ENCODE measurements around the gene SVOP. TPM values are rescaled to one million over a fixed set of nuclear protein-coding genes. Genes with fewer than 3 reads are reported as not detected.

Gene SVOP
- total and polyA plus RNA-seq, 5 donors: 0.03 to 0.45 (median 0.20) TPM

DNA sequence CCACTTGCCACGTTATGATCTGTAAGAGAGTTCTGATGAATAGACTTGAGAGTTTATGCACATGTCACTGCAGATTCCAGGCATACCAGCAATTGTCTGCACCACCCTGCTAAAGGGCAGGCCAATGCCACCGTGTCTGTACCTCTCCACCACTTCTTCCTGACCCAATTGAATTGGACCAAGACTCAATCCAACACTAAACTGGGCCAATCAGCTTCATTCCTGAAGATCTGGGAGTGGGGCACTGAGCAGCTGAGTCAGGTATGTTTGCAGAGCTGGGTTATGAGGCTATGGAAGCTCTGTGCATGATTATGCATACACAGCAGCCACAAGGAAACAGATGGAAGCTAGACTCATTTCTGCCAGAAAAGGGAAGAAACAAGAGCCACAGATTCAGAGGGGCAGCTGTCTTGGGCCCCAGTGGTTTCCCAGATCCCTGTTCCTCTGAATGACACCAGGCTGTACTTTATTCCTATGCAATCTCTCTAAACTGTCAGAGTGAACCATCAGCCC lies 113.0 kb downstream of the SVOP start:
- intact Hi-C loops (cut with DNase I): no loop called here
- DNase-seq (no peak), ATAC-seq (peak; percentile 23 to 44)
- H3K27ac ChIP-seq (ENCODE audit: low read length): no peak overlapping the region
- peaks cover 4% of the 10 kb centered on the region for H3K4me1 ChIP-seq (ENCODE audit: control insufficient read depth, insufficient read depth, low read length)
- no peaks in the 10 kb centered on the region for H3K9me3 ChIP-seq (ENCODE audit: control insufficient read depth, low read length)
- no peaks in the 10 kb centered on the region for H3K27me3 ChIP-seq (ENCODE audit: control insufficient read depth, insufficient read depth)
- no peak overlapping the region for H3K4me3 ChIP-seq (ENCODE audit: low read length)
- WGBS: 10% methylated on average over 2 of the region's 2 CpGs

GRCh38 chr12:108906971-108907370 lies 113.9 kb downstream of the SVOP start:
- Histone ChIP-seq H3K4me3 (ENCODE audit: low read length) (no peak overlapping the region), H3K27ac (ENCODE audit: low read length) (no peak overlapping the region), H3K27me3 (ENCODE audit: control insufficient read depth, insufficient read depth) (no peaks in the 10 kb centered on the region), H3K4me1 (ENCODE audit: control insufficient read depth, insufficient read depth, low read length) (peaks cover 4% of the 10 kb centered on the region), H3K9me3 (ENCODE audit: control insufficient read depth, low read length) (no peaks in the 10 kb centered on the region)
- DNase-seq (no peak), ATAC-seq (no peak)
- intact Hi-C loops (cut with DNase I): no loop called here
- 74% methylated on average over 2 of the region's 2 CpGs for WGBS

DNA sequence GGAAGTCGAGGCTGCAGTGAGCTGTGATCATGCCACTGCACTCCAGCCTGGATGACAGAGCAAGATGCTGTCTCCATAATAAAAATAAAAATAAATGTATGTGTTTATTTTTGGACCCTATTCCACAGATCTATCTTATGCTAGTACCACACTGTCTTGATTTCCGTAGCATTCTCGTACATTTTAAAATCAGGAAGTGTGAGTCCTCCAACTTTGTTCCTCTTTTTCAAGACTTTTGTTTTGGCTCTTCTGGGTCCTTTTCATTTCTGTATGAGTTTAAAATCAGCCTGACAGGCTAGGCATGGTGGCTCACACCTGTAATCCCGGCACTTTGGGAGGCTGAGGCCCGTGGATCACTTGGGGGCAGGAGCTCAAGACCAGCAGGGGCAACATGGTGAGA lies 115.1 kb downstream of the SVOP start:
- H3K27ac ChIP-seq (ENCODE audit: low read length): no peak overlapping the region
- no peaks in the 10 kb centered on the region for H3K9me3 ChIP-seq (ENCODE audit: control insufficient read depth, low read length)
- intact Hi-C loops (cut with DNase I): no loop called here
- peaks cover 4% of the 10 kb centered on the region for H3K4me1 ChIP-seq (ENCODE audit: control insufficient read depth, insufficient read depth, low read length)
- WGBS: 77% methylated on average over 5 of the region's 5 CpGs
- no peaks in the 10 kb centered on the region for H3K27me3 ChIP-seq (ENCODE audit: control insufficient read depth, insufficient read depth)
- H3K4me3 ChIP-seq (ENCODE audit: low read length): no peak overlapping the region
- ATAC-seq (no peak), DNase-seq (no peak)

DNA sequence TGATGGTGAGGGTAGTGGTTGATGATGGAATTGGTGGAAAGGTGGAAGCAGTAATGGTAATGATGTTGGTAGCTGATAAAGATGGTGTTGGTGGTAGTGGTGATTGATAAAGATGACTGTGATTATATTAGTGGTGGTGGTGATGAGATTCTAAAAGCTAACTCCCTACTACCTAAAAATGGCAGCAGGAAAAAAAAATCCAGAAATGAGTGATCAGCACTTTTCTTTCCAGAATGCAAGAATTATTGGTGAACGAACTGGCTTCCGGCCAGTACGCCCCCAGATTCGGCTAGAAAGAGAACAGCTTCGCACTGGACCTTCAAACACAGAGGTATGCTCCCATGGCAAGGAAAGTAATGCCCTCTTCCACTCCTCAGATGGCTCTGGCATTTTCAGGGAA lies 121.7 kb downstream of the SVOP start:
- intact Hi-C loops (cut with DNase I): no loop called here
- 84% methylated on average over 5 of the region's 5 CpGs for WGBS
- Histone ChIP-seq H3K4me3 (ENCODE audit: low read length) (no peak overlapping the region), H3K27me3 (ENCODE audit: control insufficient read depth, insufficient read depth) (no peaks in the 10 kb centered on the region), H3K4me1 (ENCODE audit: control insufficient read depth, insufficient read depth, low read length) (no peaks in the 10 kb centered on the region), H3K9me3 (ENCODE audit: control insufficient read depth, low read length) (no peaks in the 10 kb centered on the region), H3K27ac (ENCODE audit: low read length) (no peak overlapping the region)
- ATAC-seq (no peak), DNase-seq (no peak)

GRCh38 chr12:108896817-108897216 lies 124.1 kb downstream of the SVOP start:
- intact Hi-C loops (cut with DNase I): no loop called here
- Histone ChIP-seq H3K27me3 (ENCODE audit: control insufficient read depth, insufficient read depth) (no peaks in the 10 kb centered on the region), H3K4me3 (ENCODE audit: low read length) (no peak overlapping the region), H3K4me1 (ENCODE audit: control insufficient read depth, insufficient read depth, low read length) (no peaks in the 10 kb centered on the region), H3K9me3 (ENCODE audit: control insufficient read depth, low read length) (no peaks in the 10 kb centered on the region), H3K27ac (ENCODE audit: low read length) (no peak overlapping the region)
- ATAC-seq: no peak
- DNase-seq: no peak
- WGBS: 80% methylated on average over 4 of the region's 4 CpGs

- DNase-seq (no peak), ATAC-seq (no peak)
- Histone ChIP-seq H3K27me3 (ENCODE audit: control insufficient read depth, insufficient read depth) (no peaks in the 10 kb centered on the region), H3K4me1 (ENCODE audit: control insufficient read depth, insufficient read depth, low read length) (no peaks in the 10 kb centered on the region), H3K27ac (ENCODE audit: low read length) (no peak overlapping the region), H3K9me3 (ENCODE audit: control insufficient read depth, low read length) (no peaks in the 10 kb centered on the region), H3K4me3 (ENCODE audit: low read length) (no peak overlapping the region)
- intact Hi-C loops (cut with DNase I): no loop called here
- WGBS: 43% methylated on average over 8 of the region's 8 CpGs
These were observed 124.5 kb downstream of the SVOP start for GRCh38 chr12:108896336-108896735.

- DNase-seq: no peak
- intact Hi-C loops (cut with DNase I): no loop called here
These were observed 125.6 kb downstream of the SVOP start for GRCh38 chr12:108895220-108895802.

GRCh38 chr12:108890208-108890607 lies 130.7 kb downstream of the SVOP start:
- no peak for ATAC-seq
- Histone ChIP-seq H3K27ac (ENCODE audit: low read length) (no peak overlapping the region), H3K4me3 (ENCODE audit: low read length) (no peak overlapping the region), H3K4me1 (ENCODE audit: control insufficient read depth, insufficient read depth, low read length) (no peaks in the 10 kb centered on the region), H3K27me3 (ENCODE audit: control insufficient read depth, insufficient read depth) (no peaks in the 10 kb centered on the region), H3K9me3 (ENCODE audit: control insufficient read depth, low read length) (no peaks in the 10 kb centered on the region)
- intact Hi-C loops (cut with DNase I): no loop called here
- DNase-seq: no peak
- WGBS: 68% methylated on average over 2 of the region's 2 CpGs

More at GRCh38 chr12:108895220-108895802, 125.6 kb downstream of the SVOP start:
- no peak overlapping the region for H3K27ac ChIP-seq (ENCODE audit: low read length)
- ATAC-seq: no peak
- H3K4me3 ChIP-seq (ENCODE audit: low read length): no peak overlapping the region
- no peaks in the 10 kb centered on the region for H3K27me3 ChIP-seq (ENCODE audit: control insufficient read depth, insufficient read depth)
- WGBS: 93% methylated on average over 5 of the region's 5 CpGs
- no peaks in the 10 kb centered on the region for H3K9me3 ChIP-seq (ENCODE audit: control insufficient read depth, low read length)
- H3K4me1 ChIP-seq (ENCODE audit: control insufficient read depth, insufficient read depth, low read length): no peaks in the 10 kb centered on the region

GRCh38 chr12:108888031-108888430 lies 132.8 kb downstream of the SVOP start:
- no peaks in the 10 kb centered on the region for H3K4me1 ChIP-seq (ENCODE audit: control insufficient read depth, insufficient read depth, low read length)
- no peak for ATAC-seq
- 55% methylated on average over 6 of the region's 6 CpGs for WGBS
- no peak overlapping the region for H3K4me3 ChIP-seq (ENCODE audit: low read length)
- intact Hi-C loops (cut with DNase I): no loop called here
- H3K27me3 ChIP-seq (ENCODE audit: control insufficient read depth, insufficient read depth): no peaks in the 10 kb centered on the region
- H3K27ac ChIP-seq (ENCODE audit: low read length): no peak overlapping the region
- no peaks in the 10 kb centered on the region for H3K9me3 ChIP-seq (ENCODE audit: control insufficient read depth, low read length)
- DNase-seq: no peak

DNA sequence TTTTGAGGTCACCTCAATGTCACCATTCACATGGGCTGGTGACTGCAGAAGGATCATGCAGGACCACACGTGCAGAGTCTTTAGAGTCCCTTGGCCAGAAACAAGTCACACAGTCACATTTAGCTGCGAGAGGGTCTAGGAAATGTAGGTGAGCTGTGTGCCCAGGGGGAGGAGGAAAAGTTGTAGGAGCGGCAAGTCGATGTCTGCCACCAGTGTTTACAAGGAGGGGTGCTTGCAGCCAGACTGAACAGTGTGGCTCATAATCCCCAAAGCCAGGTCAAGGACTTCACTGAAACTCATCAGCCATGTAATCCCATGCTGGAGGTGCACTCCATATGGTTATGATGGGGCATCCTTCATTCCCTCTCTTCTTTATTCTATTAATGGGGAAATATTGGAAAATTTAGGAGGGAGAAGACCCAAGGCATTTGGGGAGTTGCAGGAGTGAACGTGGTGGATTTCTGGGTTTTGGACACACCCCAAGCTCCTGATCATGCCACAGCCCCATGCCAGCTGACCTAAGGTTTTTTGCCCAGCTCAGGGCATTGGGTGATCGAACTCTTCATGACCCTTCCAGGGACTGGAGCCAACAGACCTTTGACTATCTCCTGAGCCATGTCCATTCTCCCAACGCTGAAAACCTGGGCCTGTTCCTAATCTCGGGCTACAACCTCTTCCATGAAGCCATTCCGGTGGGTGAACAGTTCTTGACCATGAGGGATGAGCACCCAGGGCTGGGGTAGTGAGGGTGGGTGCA lies 133.8 kb downstream of the SVOP start:
- Histone ChIP-seq H3K4me1 (ENCODE audit: control insufficient read depth, insufficient read depth, low read length) (no peaks in the 10 kb centered on the region), H3K27ac (ENCODE audit: low read length) (no peak overlapping the region), H3K4me3 (ENCODE audit: low read length) (no peak overlapping the region), H3K27me3 (ENCODE audit: control insufficient read depth, insufficient read depth) (no peaks in the 10 kb centered on the region), H3K9me3 (ENCODE audit: control insufficient read depth, low read length) (no peaks in the 10 kb centered on the region)
- intact Hi-C loops (cut with DNase I): no loop called here
- ATAC-seq: no peak
- DNase-seq: no peak
- 76% methylated on average over 9 of the region's 9 CpGs for WGBS

GRCh38 chr12:108884116-108885012 lies 136.5 kb downstream of the SVOP start:
- Histone ChIP-seq H3K4me3 (ENCODE audit: low read length) (no peak overlapping the region), H3K9me3 (ENCODE audit: control insufficient read depth, low read length) (no peaks in the 10 kb centered on the region), H3K4me1 (ENCODE audit: control insufficient read depth, insufficient read depth, low read length) (no peaks in the 10 kb centered on the region), H3K27me3 (ENCODE audit: control insufficient read depth, insufficient read depth) (no peaks in the 10 kb centered on the region), H3K27ac (ENCODE audit: low read length) (no peak overlapping the region)
- peak; percentile 24 to 62 for ATAC-seq
- DNase-seq: peak; percentile 49 to 77 (median 65)
- intact Hi-C loops (cut with DNase I): no loop called here
- WGBS: 55% methylated on average over 16 of the region's 16 CpGs

Measured in right cardiac atrium (tissue), 5 donors.